HCT116 (cell line): ENCODE data around the gene VPS4B. TPM values are rescaled to one million over a fixed set of nuclear protein-coding genes. Genes with fewer than 3 reads are reported as not detected.

Experiments used
- ATAC-seq: fragments of 200-7000 bp; cut with Tn5 transposase; 2 replicates; pipeline ENCODE4 v1.9.1; 2020; ENCODE audit warnings: mild to moderate bottlenecking, moderate library complexity
- BruUV-seq: library from RNA; stranded (reverse); fragments of 400-500 nt; replicated peaks from 2 replicates; lab custom pipeline; 2021; lab: Mats Ljungman, UMichigan
- CTCF ChIA-PET: fragments of 300-600 bp; sonication (Branson Sonifier 250); formaldehyde crosslinking; loops from one replicate; lab custom pipeline; 2021; ENCODE audit warnings: antibody characterized with exemption; lab: Charles Lee
- POLR2A ChIA-PET: fragments of 300-600, 350-600 bp; sonication (Branson Sonifier 250); formaldehyde crosslinking; loops from one replicate; lab custom pipeline; 2021; ENCODE audit warnings: antibody characterized with exemption; lab: Charles Lee
- RAD21 ChIA-PET, 2 experiments: fragments of 300-600 bp; sonication (Branson Sonifier 250); formaldehyde crosslinking; loops; one replicate each; lab custom pipeline; 2023; ENCODE audit warnings: low total read pairs in 2 of 2; ENCODE audit not compliant: uncharacterized antibody in 2 of 2, unreplicated experiment in 2 of 2, low non-redundant PET in 1 of 2; lab: Charles Lee
- DNase-seq: peaks from one replicate; pipeline ENCODE4 v3.0.0-alpha.2; 2010; ENCODE audit warnings: low read depth, low spot score
- H2AFZ ChIP-seq: fragments of 200-600 bp; shearing (Covaris generic), sonication (generic); 2 replicates; pipeline ENCODE4 v1.6.1; 2017; ENCODE audit warnings: low read depth, mixed run types, mixed read lengths, antibody characterized with exemption, low read length; ENCODE audit not compliant: poor library complexity, severe bottlenecking
- H3K27ac ChIP-seq: 2 replicates; pipeline ENCODE4 v1.5.1; 2012; ENCODE audit warnings: low read depth, low read length
- H3K27me3 ChIP-seq: fragments of 200-600 bp; sonication (generic); 2 replicates; pipeline ENCODE4 v1.6.1; 2016; ENCODE audit warnings: mixed run types, low read length, mixed read lengths; ENCODE audit not compliant: insufficient read depth
- H3K36me3 ChIP-seq, 2 experiments: fragments of 200-500 bp in 1 of 2; fragments of 200-600 bp in 1 of 2; sonication (Bioruptor generic) in 1 of 2; sonication (generic) in 1 of 2; 2 replicates each; pipeline versions ENCODE4 v1.5.1 to v1.6.1; 2014 to 2016; ENCODE audit warnings: low read length in 2 of 2, inconsistent platforms in 1 of 2, mixed read lengths in 1 of 2, mixed run types in 1 of 2; ENCODE audit not compliant: insufficient read depth in 2 of 2, control insufficient read depth in 1 of 2
- H3K4me1 ChIP-seq, 2 experiments: fragments of 200-600 bp in 1 of 2; sonication (generic) in 1 of 2; 2 replicates each; pipeline versions ENCODE4 v1.5.1 to v1.6.1; 2012 to 2017; ENCODE audit warnings: low read length in 2 of 2, inconsistent platforms in 1 of 2, mild to moderate bottlenecking in 1 of 2, mixed read lengths in 1 of 2, mixed run types in 1 of 2, moderate library complexity in 1 of 2; ENCODE audit not compliant: insufficient read depth in 2 of 2, control insufficient read depth in 1 of 2
- H3K4me2 ChIP-seq: fragments of 200-600 bp; sonication (generic); 2 replicates; pipeline ENCODE4 v1.6.1; 2017; ENCODE audit warnings: mixed run types, low read length, mixed read lengths
- H3K4me3 ChIP-seq, 2 experiments: fragments of 200-600 bp in 1 of 2; sonication (generic) in 1 of 2; replicated peaks in 1 of 2; 2 replicates each; pipeline ENCODE4 v1.5.1; 2011 to 2016; ENCODE audit warnings: low read length in 2 of 2, control low read depth in 1 of 2, low read depth in 1 of 2, mild to moderate bottlenecking in 1 of 2, mixed read lengths in 1 of 2, mixed run types in 1 of 2
- H3K79me2 ChIP-seq: fragments of 200-600 bp; sonication (generic); 2 replicates; pipeline ENCODE4 v1.6.1; 2017; ENCODE audit warnings: mild to moderate bottlenecking, mixed run types, low read length, moderate library complexity, mixed read lengths; ENCODE audit not compliant: insufficient read depth
- H3K9ac ChIP-seq: fragments of 200-600 bp; sonication (generic); 2 replicates; pipeline ENCODE4 v1.6.1; 2016; ENCODE audit warnings: low read length, mixed read lengths
- H3K9me2 ChIP-seq: fragments of 200-600 bp; sonication (generic), shearing (Covaris generic); 2 replicates; pipeline ENCODE4 v1.6.1; 2017; ENCODE audit warnings: mixed run types, mild to moderate bottlenecking, moderate library complexity; ENCODE audit not compliant: insufficient read depth
- H3K9me3 ChIP-seq, 2 experiments: fragments of 200-500 bp in 1 of 2; fragments of 200-600 bp in 1 of 2; sonication (Bioruptor generic) in 1 of 2; sonication (generic) in 1 of 2; 2 replicates each; pipeline ENCODE4 v1.6.1; 2014 to 2017; ENCODE audit warnings: low read length in 2 of 2, mixed read lengths in 2 of 2, inconsistent platforms in 1 of 2, low read depth in 1 of 2, mild to moderate bottlenecking in 1 of 2, mixed run types in 1 of 2, moderate library complexity in 1 of 2; ENCODE audit not compliant: control insufficient read depth in 1 of 2, insufficient read depth in 1 of 2
- H4K20me1 ChIP-seq: fragments of 200-600 bp; sonication (generic), shearing (Covaris generic); 2 replicates; pipeline ENCODE4 v1.6.1; 2017; ENCODE audit warnings: mixed run types, mild to moderate bottlenecking, moderate library complexity; ENCODE audit not compliant: insufficient read depth
- CBX3 ChIP-seq: IDR thresholded peaks from 2 replicates; pipeline ENCODE4 v1.6.1; 2012; ENCODE audit warnings: low read depth
- ELF1 ChIP-seq: IDR thresholded peaks from 2 replicates; pipeline ENCODE4 v1.6.1; 2012; ENCODE audit warnings: low read depth, borderline replicate concordance
- EZH2 ChIP-seq: fragments of 200-600 bp; sonication (generic); IDR thresholded peaks from 2 replicates; pipeline ENCODE4 v1.6.1; 2017; ENCODE audit warnings: antibody characterized with exemption, mixed run types
- FOSL1 ChIP-seq: IDR thresholded peaks from 2 replicates; pipeline ENCODE4 v1.6.1; 2012; ENCODE audit warnings: low read depth
- SP1 ChIP-seq: IDR thresholded peaks from 2 replicates; pipeline ENCODE4 v1.6.1; 2012; ENCODE audit warnings: low read depth
- SRF ChIP-seq: IDR thresholded peaks from 2 replicates; pipeline ENCODE4 v1.6.1; 2012; ENCODE audit warnings: low read depth
- TCF7L2 ChIP-seq: IDR thresholded peaks from 2 replicates; pipeline ENCODE4 v1.7.0; 2011; ENCODE audit warnings: borderline replicate concordance, inconsistent platforms; ENCODE audit not compliant: insufficient read depth, insufficient read length; ENCODE audit errors: extremely low read depth
- YY1 ChIP-seq: IDR thresholded peaks from 2 replicates; pipeline ENCODE4 v1.6.1; 2011; ENCODE audit warnings: low read length, low read depth, moderate library complexity, mild to moderate bottlenecking; ENCODE audit not compliant: insufficient replicate concordance; ENCODE audit errors: extremely low read depth
- ZFX ChIP-seq: fragments of 450-650 bp; IDR thresholded peaks from 2 replicates; pipeline ENCODE4 v1.6.1; 2017
- intact Hi-C: fragments of 100-400 bp; cut with micrococcal nuclease; formaldehyde crosslinking; loops from 2 replicates; pipeline ENCODE4 v1.10.0; 2022
- total RNA-seq: library from RNA; stranded (reverse); gene quantifications from one replicate; pipeline ENCODE4 v1.2.1, GENCODE V29; 2021; ENCODE audit not compliant: unreplicated experiment
- TF ChIP-seq, protein P1 (sequence below), 3 experiments: fragments of 200-600 bp in 1 of 3; sonication (generic) in 1 of 3; IDR thresholded peaks in 2 of 3; conservative IDR thresholded peaks in 1 of 3; 2 replicates each; pipeline ENCODE4 v1.5.1; 2012 to 2017; ENCODE audit warnings: low read depth in 2 of 3, low read length in 2 of 3, antibody characterized with exemption in 1 of 3, borderline replicate concordance in 1 of 3, control low read depth in 1 of 3, mild to moderate bottlenecking in 1 of 3, mixed read lengths in 1 of 3, mixed run types in 1 of 3, moderate library complexity in 1 of 3; ENCODE audit not compliant: insufficient read depth in 1 of 3

The VPS4B gene
- total RNA-seq, 1 experiment from 2014 or later: 68.3 TPM

DNA sequence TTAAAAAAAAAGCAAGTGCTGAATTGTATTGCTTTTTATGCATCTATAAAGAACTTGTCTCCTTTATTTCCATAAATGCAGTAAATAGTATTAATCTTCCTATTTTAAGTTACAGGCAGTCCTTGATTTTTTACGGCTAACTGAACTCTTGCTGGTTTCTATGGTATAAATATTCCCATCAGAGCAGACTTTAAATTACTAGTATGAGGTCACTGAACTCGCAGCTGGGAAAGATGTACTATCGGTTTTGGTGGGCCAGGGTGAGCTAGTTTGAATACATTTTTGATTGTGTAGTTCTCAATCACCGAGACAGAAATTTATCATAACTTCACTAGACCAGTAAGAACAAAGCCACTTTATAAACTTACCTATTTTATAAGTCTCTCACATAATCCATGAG is 34.4 kb downstream of the VPS4B start:
- H3K4me2 ChIP-seq: no peak overlapping the region
- CTCF ChIA-PET: no interaction called here
- no peaks in the 10 kb centered on the region for H3K9me2 ChIP-seq
- no peaks in the 10 kb centered on the region for H3K9me3 ChIP-seq
- no peak overlapping the region for H3K4me3 ChIP-seq
- H4K20me1 ChIP-seq: no peaks in the 10 kb centered on the region
- H3K27ac ChIP-seq: no peak overlapping the region
- H3K79me2 ChIP-seq: no peaks in the 10 kb centered on the region
- no peak for ATAC-seq
- DNase-seq: no peak
- RAD21 ChIA-PET: no interaction called here
- no TSS peak for BruUV-seq
- no peak overlapping the region for H2AFZ ChIP-seq
- no peaks in the 10 kb centered on the region for H3K27me3 ChIP-seq
- TF ChIP-seq EZH2 (no peak), SP1 (no peak), SRF (no peak), TCF7L2 (no peak), ELF1 (no peak), FOSL1 (no peak), YY1 (no peak), ZFX (no peak), CBX3 (no peak)
- TF ChIP-seq, protein P1, sequence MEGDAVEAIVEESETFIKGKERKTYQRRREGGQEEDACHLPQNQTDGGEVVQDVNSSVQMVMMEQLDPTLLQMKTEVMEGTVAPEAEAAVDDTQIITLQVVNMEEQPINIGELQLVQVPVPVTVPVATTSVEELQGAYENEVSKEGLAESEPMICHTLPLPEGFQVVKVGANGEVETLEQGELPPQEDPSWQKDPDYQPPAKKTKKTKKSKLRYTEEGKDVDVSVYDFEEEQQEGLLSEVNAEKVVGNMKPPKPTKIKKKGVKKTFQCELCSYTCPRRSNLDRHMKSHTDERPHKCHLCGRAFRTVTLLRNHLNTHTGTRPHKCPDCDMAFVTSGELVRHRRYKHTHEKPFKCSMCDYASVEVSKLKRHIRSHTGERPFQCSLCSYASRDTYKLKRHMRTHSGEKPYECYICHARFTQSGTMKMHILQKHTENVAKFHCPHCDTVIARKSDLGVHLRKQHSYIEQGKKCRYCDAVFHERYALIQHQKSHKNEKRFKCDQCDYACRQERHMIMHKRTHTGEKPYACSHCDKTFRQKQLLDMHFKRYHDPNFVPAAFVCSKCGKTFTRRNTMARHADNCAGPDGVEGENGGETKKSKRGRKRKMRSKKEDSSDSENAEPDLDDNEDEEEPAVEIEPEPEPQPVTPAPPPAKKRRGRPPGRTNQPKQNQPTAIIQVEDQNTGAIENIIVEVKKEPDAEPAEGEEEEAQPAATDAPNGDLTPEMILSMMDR (IDR thresholded peaks at IDR 0.05 in 2 of 3, conservative IDR thresholded peaks at IDR 0.05 in 1 of 3; ENCODE audit: borderline replicate concordance in 1 of 3, insufficient read depth in 1 of 3, low read depth in 2 of 3, low read length in 2 of 3): no peak
- POLR2A ChIA-PET: no interaction called here
- no peaks in the 10 kb centered on the region for H3K4me1 ChIP-seq
- H3K36me3 ChIP-seq: peaks cover 8 to 10% of the 10 kb centered on the region in 2 experiments; a peak in 2 of 4 replicates
- no peak overlapping the region for H3K9ac ChIP-seq
- intact Hi-C loops: no loop called here
